B cell (primary cell): ENCODE results near the gene EID2B.

Experiments used
- EZH2 ChIP-seq: IDR thresholded peaks from 2 replicates; pipeline ENCODE4 v1.6.1; 2012; ENCODE audit warnings: borderline replicate concordance, low read depth, mild to moderate bottlenecking, moderate library complexity, low read length; ENCODE audit not compliant: insufficient read depth, poor library complexity, severe bottlenecking
- TF ChIP-seq, protein P1 (sequence below): fragments of 200-600 bp; IDR thresholded peaks from one replicate; pipeline ENCODE4 v1.8.0; 2022; ENCODE audit warnings: antibody characterized with exemption, mild to moderate bottlenecking

DNA sequence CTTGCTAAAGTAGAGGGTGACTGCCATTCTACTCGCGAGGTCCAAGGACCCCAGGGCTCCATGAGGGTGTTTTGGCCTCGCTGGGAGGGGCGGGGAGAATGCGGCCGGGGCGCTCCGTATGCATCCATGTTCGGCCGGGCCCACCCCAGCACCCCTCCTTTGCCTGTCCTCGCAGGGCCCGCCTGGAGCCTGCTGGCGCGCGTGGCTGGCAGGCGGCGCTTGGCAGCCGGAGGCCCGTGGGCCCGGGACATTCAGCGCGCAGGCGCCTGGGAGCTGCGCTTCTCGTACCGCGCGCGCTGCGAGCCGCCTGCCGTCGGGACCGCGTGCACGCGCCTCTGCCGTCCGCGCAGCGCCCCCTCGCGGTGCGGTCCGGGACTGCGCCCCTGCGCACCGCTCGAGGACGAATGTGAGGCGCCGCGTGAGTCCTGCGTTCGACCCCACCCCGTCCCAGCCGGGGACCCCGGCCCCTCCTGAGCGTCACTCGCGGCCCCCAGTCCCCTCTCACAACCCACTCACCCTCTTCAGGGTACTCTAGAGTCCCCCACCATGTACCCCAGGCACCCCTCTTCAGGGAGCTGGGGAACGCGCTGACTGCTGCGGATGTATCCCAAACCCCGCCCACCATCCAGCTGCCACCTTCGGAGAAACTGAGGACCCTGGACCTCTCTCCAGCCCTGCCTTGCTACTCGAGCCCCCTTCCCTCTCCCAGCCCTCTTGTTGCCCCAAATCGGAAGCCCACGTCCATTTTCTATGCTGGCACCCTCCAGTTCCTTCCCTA, 29.8 kb downstream of the EID2B start:
- TF ChIP-seq, protein P1, sequence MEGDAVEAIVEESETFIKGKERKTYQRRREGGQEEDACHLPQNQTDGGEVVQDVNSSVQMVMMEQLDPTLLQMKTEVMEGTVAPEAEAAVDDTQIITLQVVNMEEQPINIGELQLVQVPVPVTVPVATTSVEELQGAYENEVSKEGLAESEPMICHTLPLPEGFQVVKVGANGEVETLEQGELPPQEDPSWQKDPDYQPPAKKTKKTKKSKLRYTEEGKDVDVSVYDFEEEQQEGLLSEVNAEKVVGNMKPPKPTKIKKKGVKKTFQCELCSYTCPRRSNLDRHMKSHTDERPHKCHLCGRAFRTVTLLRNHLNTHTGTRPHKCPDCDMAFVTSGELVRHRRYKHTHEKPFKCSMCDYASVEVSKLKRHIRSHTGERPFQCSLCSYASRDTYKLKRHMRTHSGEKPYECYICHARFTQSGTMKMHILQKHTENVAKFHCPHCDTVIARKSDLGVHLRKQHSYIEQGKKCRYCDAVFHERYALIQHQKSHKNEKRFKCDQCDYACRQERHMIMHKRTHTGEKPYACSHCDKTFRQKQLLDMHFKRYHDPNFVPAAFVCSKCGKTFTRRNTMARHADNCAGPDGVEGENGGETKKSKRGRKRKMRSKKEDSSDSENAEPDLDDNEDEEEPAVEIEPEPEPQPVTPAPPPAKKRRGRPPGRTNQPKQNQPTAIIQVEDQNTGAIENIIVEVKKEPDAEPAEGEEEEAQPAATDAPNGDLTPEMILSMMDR: peak; percentile 86
- no peak for TF ChIP-seq EZH2
